ENCODE data around the gene RITA1. TPM values are rescaled to one million over a fixed set of nuclear protein-coding genes. Genes with fewer than 3 reads are reported as not detected.
A peak's percentile ranks its signal among the peaks of the same experiment; 100 is the strongest.

RITA1 gene
- total and polyA plus RNA-seq, 2 donors (not counting 1 experiment from before 2014, with no cell fraction given), result 8.1 to 17.9 TPM

DNA sequence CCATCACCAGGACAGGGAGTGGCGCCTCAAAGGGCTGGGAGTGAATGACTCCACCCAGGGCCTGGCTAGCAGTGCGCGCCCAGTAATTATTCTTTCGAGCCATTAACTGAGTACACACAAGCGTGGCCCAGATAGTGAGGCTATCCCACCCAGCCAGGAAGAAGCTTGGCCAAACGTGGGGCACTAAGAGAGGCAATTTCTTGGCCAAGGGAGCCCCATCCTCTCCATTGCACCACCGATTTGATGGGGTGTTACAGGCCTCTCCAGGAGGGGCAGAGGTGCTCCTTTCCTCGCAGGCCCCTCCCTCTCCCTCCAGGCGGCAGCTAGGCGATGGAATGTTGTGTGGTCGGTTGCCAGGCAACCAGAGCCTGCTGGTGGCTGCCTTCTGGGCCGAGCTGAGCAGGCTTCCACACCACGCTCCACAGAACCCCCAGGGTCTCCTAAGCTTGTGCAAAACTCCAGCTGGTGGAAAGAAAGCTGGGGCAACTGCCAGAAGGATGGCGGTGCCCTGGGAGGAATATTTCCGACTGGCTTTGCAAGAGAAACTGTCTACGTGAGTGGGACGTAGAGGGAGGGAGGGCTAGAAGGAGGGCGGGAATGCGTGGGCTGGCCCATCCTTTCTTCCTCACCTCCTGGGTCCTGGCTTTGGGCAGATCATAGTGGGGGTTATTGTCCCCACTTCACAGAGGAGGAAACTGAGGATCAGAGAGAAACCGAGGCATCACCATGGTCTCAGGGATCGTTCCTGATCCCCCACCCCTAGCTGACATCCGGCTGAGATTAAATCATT is 36.0 kb upstream of the RITA1 start, which contains the start of gene CFAP73:
CFAP73 (plus strand) TSS at position 364 of the 790 bp plus-strand sequence; CDS start at position 498, 134 bp downstream.
- H3K27me3 Mint-ChIP-seq, result peaks cover 6% of the 10 kb centered on the region
- H3K27ac Mint-ChIP-seq, result no peak within 1 kb of the TSS
- H3K4me1 Mint-ChIP-seq, result peaks cover 20% of the 10 kb centered on the region
- Histone ChIP-seq H3K9ac (ENCODE audit: low read length) (no peak within 1 kb of the TSS), H3K36me3 (replicated peaks in 1 of 2; ENCODE audit: control extremely low read depth in 1 of 2, control insufficient read depth in 1 of 2, extremely low read depth in 1 of 2, insufficient read depth in 2 of 2, low read length in 1 of 2) (no peaks in the 10 kb centered on the region), H3K27ac (ENCODE audit: low read length in 2 of 2) (no peak within 1 kb of the TSS), H3K4me3 (ENCODE audit: control extremely low read depth in 1 of 5, extremely low read depth in 1 of 5, insufficient read depth in 1 of 5, low read depth in 2 of 5, low read length in 4 of 5) (no peak within 1 kb of the TSS), H3K4me2 (replicated peaks; ENCODE audit: low read depth, low read length, poor library complexity, severe bottlenecking) (no peak within 1 kb of the TSS), H3K79me2 (ENCODE audit: control insufficient read depth, insufficient read depth, low read length) (peaks cover 3% of the 10 kb centered on the region), H3K4me1 (ENCODE audit: control insufficient read depth in 2 of 2, insufficient read depth in 2 of 2, low read length in 2 of 2) (peaks cover 7 to 21% of the 10 kb centered on the region in 2 donors), H2AFZ (ENCODE audit: insufficient read depth, low read depth, low read length, poor library complexity, severe bottlenecking) (no peak within 1 kb of the TSS), H3K27me3 (replicated peaks in 1 of 4; ENCODE audit: control extremely low read depth in 1 of 4, control insufficient read depth in 3 of 4, insufficient read depth in 4 of 4, low read length in 3 of 4) (peaks cover 0 to 14% (median 7%) of the 10 kb centered on the region in 4 experiments), H3K9me3 (ENCODE audit: control extremely low read depth in 1 of 3, control insufficient read depth in 2 of 3, insufficient read depth in 1 of 3, low read length in 2 of 3) (peaks cover 0 to 6% (median 1%) of the 10 kb centered on the region in 3 donors), H4K20me1 (ENCODE audit: control insufficient read depth, insufficient read depth, low read length, poor library complexity, severe bottlenecking) (peaks cover 4% of the 10 kb centered on the region)
- DNase-seq, result peak; percentile 29
- CTCF ChIA-PET, result interaction anchor here (0.5 to 1.4 kb wide), 4 partner anchors 17 to 63 kb away, joined by 3 to 4 read pairs (median 3); no protein-coding TSS in a partner anchor
- POLR2A ChIA-PET, result no interaction called here
- peaks cover 3% of the 10 kb centered on the region for H3K9me3 Mint-ChIP-seq (ENCODE audit: insufficient read depth)
- 70% methylated on average over 13 of the region's 22 CpGs for WGBS (ENCODE audit: insufficient coverage)
- intact Hi-C loops (cut with micrococcal nuclease), result loop anchor here (5.0 to 10.0 kb wide), 2 partner anchors 52 to 245 kb away; partner anchors contain the start of gene OAS1
- ATAC-seq (ENCODE audit: low read depth), result no peak
- H3K4me3 Mint-ChIP-seq, result no peak within 1 kb of the TSS
- TF ChIP-seq, protein P1, sequence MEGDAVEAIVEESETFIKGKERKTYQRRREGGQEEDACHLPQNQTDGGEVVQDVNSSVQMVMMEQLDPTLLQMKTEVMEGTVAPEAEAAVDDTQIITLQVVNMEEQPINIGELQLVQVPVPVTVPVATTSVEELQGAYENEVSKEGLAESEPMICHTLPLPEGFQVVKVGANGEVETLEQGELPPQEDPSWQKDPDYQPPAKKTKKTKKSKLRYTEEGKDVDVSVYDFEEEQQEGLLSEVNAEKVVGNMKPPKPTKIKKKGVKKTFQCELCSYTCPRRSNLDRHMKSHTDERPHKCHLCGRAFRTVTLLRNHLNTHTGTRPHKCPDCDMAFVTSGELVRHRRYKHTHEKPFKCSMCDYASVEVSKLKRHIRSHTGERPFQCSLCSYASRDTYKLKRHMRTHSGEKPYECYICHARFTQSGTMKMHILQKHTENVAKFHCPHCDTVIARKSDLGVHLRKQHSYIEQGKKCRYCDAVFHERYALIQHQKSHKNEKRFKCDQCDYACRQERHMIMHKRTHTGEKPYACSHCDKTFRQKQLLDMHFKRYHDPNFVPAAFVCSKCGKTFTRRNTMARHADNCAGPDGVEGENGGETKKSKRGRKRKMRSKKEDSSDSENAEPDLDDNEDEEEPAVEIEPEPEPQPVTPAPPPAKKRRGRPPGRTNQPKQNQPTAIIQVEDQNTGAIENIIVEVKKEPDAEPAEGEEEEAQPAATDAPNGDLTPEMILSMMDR (IDR thresholded peaks at IDR 0.05), result no peak
- TF ChIP-seq EZH2 (IDR thresholded peaks at IDR 0.05; ENCODE audit: borderline replicate concordance, insufficient read depth, low read depth, low read length, poor library complexity, severe bottlenecking), result no peak
